SJSA1 (cell line): ENCODE measurements around the gene POTEI. TPM values are rescaled to one million over a fixed set of nuclear protein-coding genes. Genes with fewer than 3 reads are reported as not detected.
"Not testable (repeated sequence)": the region's sequence is repeated elsewhere in the genome, so short reads cannot be mapped to it uniquely, and the experiment has no call there.

Experiments
- DNase-seq, 2 experiments: peaks; one replicate each; pipeline ENCODE4 v3.0.0-alpha.2; 2015 to 2020; ENCODE audit warnings: low spot score in 2 of 2, low read depth in 1 of 2
- H3K27ac ChIP-seq: fragments of 250-450 bp; sonication (Bioruptor Pico); 2 replicates; pipeline ENCODE4 v1.5.1; 2020; ENCODE audit warnings: mild to moderate bottlenecking, moderate library complexity
- H3K27me3 ChIP-seq: fragments of 250-450 bp; sonication (Bioruptor Pico); replicated peaks from 2 replicates; pipeline ENCODE4 v1.5.1; 2020; ENCODE audit warnings: mild to moderate bottlenecking, moderate library complexity
- H3K36me3 ChIP-seq: fragments of 250-450 bp; sonication (Bioruptor Pico); 2 replicates; pipeline ENCODE4 v1.5.1; 2020; ENCODE audit warnings: mild to moderate bottlenecking
- H3K4me1 ChIP-seq: fragments of 250-450 bp; sonication (Bioruptor Pico); replicated peaks from 2 replicates; pipeline ENCODE4 v1.6.1; 2021; ENCODE audit warnings: mild to moderate bottlenecking
- H3K4me3 ChIP-seq: fragments of 250-450 bp; sonication (Bioruptor Pico); 2 replicates; pipeline ENCODE4 v1.5.1; 2020; ENCODE audit warnings: mild to moderate bottlenecking
- H3K9me3 ChIP-seq: fragments of 250-450 bp; sonication (Bioruptor Pico); replicated peaks from 2 replicates; pipeline ENCODE4 v1.5.1; 2020; ENCODE audit warnings: mild to moderate bottlenecking
- total RNA-seq: library from RNA; depleted of rRNA; stranded (reverse); fragments of >200 nt; shearing (Covaris generic); gene quantifications from 2 replicates; pipeline ENCODE4 v1.2.3, GENCODE V29; 2014; rRNA removed

POTEI gene
- total RNA-seq, 1 experiment from 2014 or later = not detected

- not testable (repeated sequence) for H3K27me3 ChIP-seq, H3K36me3 ChIP-seq, H3K9me3 ChIP-seq, DNase-seq, H3K4me3 ChIP-seq, H3K4me1 ChIP-seq, H3K27ac ChIP-seq
These were observed 90.3 kb downstream of the POTEI start for GRCh38 chr2:130418845-130419244.

- DNase-seq, H3K4me1 ChIP-seq, H3K9me3 ChIP-seq, H3K27ac ChIP-seq, H3K4me3 ChIP-seq, H3K27me3 ChIP-seq, H3K36me3 ChIP-seq: not testable (repeated sequence)
These were observed 92.4 kb downstream of the POTEI start for GRCh38 chr2:130416693-130417092.

Other genes with a start within 250 kb of the POTEI start
- 95.7 and 112 TPM in 2 replicates for gene IMP4, start 166.4 kb downstream of the POTEI start, total RNA-seq
- 34.7 and 44.8 TPM in 2 replicates for gene PTPN18, start 153.3 kb downstream of the POTEI start, total RNA-seq
- not detected in 2 replicates for gene CFC1B, start 11.9 kb upstream of the POTEI start, total RNA-seq
- not detected in 2 replicates for gene CFC1, start 90.2 kb upstream of the POTEI start, total RNA-seq
- gene POTEJ, start 102.1 kb upstream of the POTEI start, total RNA-seq = not detected in 2 replicates
- gene GPR148, start 219.7 kb upstream of the POTEI start, total RNA-seq = not detected in 2 replicates
- gene AMER3, start 246.2 kb upstream of the POTEI start, total RNA-seq = not detected in 2 replicates